Glutamatergic neuron (in vitro differentiated cells): ENCODE measurements around the gene CDC37. TPM values are rescaled to one million over a fixed set of nuclear protein-coding genes. Genes with fewer than 3 reads are reported as not detected.
"Not testable (repeated sequence)": the region's sequence is repeated elsewhere in the genome, so short reads cannot be mapped to it uniquely, and the experiment has no call there.

ENCODE experiments used
- DNase-seq: peaks from one replicate; pipeline ENCODE4 v3.0.0; 2022
- H3K27ac Mint-ChIP-seq: one replicate; pipeline ENCODE4 v1.8.0; 2020; ENCODE audit warnings: mild to moderate bottlenecking, mixed read lengths, inconsistent platforms; ENCODE audit not compliant: unreplicated experiment
- H3K27me3 Mint-ChIP-seq: one replicate; pipeline ENCODE4 v1.8.0; 2020; ENCODE audit warnings: mild to moderate bottlenecking, moderate library complexity, mixed read lengths, inconsistent platforms; ENCODE audit not compliant: unreplicated experiment
- H3K36me3 Mint-ChIP-seq: one replicate; pipeline ENCODE4 v1.8.0; 2020; ENCODE audit warnings: mild to moderate bottlenecking, mixed read lengths, inconsistent platforms; ENCODE audit not compliant: unreplicated experiment
- H3K4me1 Mint-ChIP-seq: one replicate; pipeline ENCODE4 v1.8.0; 2020; ENCODE audit warnings: mild to moderate bottlenecking, low read depth, mixed read lengths, inconsistent platforms; ENCODE audit not compliant: unreplicated experiment
- H3K4me3 Mint-ChIP-seq: one replicate; pipeline ENCODE4 v1.8.0; 2020; ENCODE audit warnings: mild to moderate bottlenecking, mixed read lengths, inconsistent platforms; ENCODE audit not compliant: unreplicated experiment
- H3K9me3 Mint-ChIP-seq: one replicate; pipeline ENCODE4 v1.8.0; 2020; ENCODE audit warnings: mild to moderate bottlenecking, moderate library complexity, mixed read lengths, inconsistent platforms; ENCODE audit not compliant: unreplicated experiment
- CTCF ChIP-seq: fragments of 200-600 bp; sonication (generic); IDR thresholded peaks from one replicate; pipeline ENCODE4 v1.5.0; 2021; ENCODE audit not compliant: partially characterized antibody, unreplicated experiment
- total RNA-seq: library from RNA; stranded (reverse); fragmentation: NEBNext Ultra II Directional; extraction: Animal tissue kit (Norgen Biotek cat#: 25700); gene quantifications from one replicate; pipeline ENCODE4 v1.2.1, GENCODE V29; 2021; ENCODE audit not compliant: unreplicated experiment

CDC37 gene
- total RNA-seq, 1 donor from 2014 or later = 128 TPM

GRCh38 chr19:10389863-10390262 lies 13.5 kb downstream of the CDC37 start:
- Mint-ChIP-seq H3K4me1 (no peaks in the 10 kb centered on the region), H3K36me3 (no peaks in the 10 kb centered on the region), H3K9me3 (peaks cover 1% of the 10 kb centered on the region), H3K27ac (no peak overlapping the region), H3K27me3 (peaks cover 3% of the 10 kb centered on the region), H3K4me3 (no peak overlapping the region)
- no peak for TF ChIP-seq CTCF
- DNase-seq = no peak

- Mint-ChIP-seq H3K4me1 (no peaks in the 10 kb centered on the region), H3K27ac (no peak overlapping the region), H3K9me3 (peaks cover 1% of the 10 kb centered on the region), H3K27me3 (peaks cover 3% of the 10 kb centered on the region), H3K4me3 (no peak overlapping the region), H3K36me3 (no peaks in the 10 kb centered on the region)
- peak; percentile 94 for TF ChIP-seq CTCF
- peak; percentile 91 for DNase-seq
These were observed 14.4 kb downstream of the CDC37 start for GRCh38 chr19:10388957-10389356.

GRCh38 chr19:10384580-10384979 lies 18.8 kb downstream of the CDC37 start:
- no peak for TF ChIP-seq CTCF
- Mint-ChIP-seq H3K4me3 (no peak overlapping the region), H3K4me1 (peaks cover 4% of the 10 kb centered on the region), H3K36me3 (no peaks in the 10 kb centered on the region), H3K27ac (no peak overlapping the region), H3K27me3 (peaks cover 5% of the 10 kb centered on the region), H3K9me3 (peaks cover 9% of the 10 kb centered on the region)
- DNase-seq = no peak

GRCh38 chr19:10383223-10383499 lies 20.2 kb downstream of the CDC37 start:
- not testable (repeated sequence) for H3K36me3 Mint-ChIP-seq, H3K27ac Mint-ChIP-seq, H3K9me3 Mint-ChIP-seq, H3K4me1 Mint-ChIP-seq, DNase-seq, H3K4me3 Mint-ChIP-seq, H3K27me3 Mint-ChIP-seq

GRCh38 chr19:10380313-10381102 lies 22.8 kb downstream of the CDC37 start, which contains the start of gene TYK2:
TSS of gene TYK2 (minus strand) at chr19:10380572. CDS start at chr19:10378406, 2,166 bp downstream.
- no peak for TF ChIP-seq CTCF
- peak; percentile 95 for DNase-seq
- Mint-ChIP-seq H3K4me1 (peaks cover 6% of the 10 kb centered on the region), H3K4me3 (peak within 1 kb of the TSS; percentile 97), H3K27me3 (peaks cover 5% of the 10 kb centered on the region), H3K36me3 (peaks cover 3% of the 10 kb centered on the region), H3K27ac (peak within 1 kb of the TSS; percentile 78), H3K9me3 (peaks cover 8% of the 10 kb centered on the region)
